ENCODE measurements around the gene SAMD8. TPM values are rescaled to one million over a fixed set of nuclear protein-coding genes. Genes with fewer than 3 reads are reported as not detected.

Gene SAMD8
- total and polyA plus RNA-seq, 10 of the 15 experiments (the other 5 are each of a cell fraction or from before 2014, with no cell fraction given) = 2.8 to 26.0 (median 9.3) TPM

DNA sequence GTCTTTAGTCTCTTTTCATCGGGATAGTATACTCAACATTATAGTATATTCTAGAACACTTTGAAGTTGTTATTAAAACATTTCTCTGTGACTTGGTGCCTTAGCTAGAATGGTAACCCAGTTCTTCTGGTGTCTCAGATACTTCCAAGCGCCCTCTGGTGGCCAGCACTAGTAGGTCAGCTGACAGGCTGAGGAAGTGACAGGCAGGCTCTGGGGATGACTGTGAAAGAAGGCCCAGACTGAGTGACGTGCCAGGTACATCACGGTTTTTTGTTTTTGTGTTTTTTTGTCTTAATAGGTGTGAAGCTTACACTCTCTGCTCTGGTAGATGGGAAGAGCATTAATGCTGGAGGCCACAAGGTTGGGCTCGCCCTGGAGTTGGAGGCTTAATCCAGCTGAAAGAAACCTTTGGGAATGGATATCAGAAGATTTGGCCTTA, 119.2 kb downstream of the SAMD8 start (continued):
- TF ChIP-seq, protein P1, sequence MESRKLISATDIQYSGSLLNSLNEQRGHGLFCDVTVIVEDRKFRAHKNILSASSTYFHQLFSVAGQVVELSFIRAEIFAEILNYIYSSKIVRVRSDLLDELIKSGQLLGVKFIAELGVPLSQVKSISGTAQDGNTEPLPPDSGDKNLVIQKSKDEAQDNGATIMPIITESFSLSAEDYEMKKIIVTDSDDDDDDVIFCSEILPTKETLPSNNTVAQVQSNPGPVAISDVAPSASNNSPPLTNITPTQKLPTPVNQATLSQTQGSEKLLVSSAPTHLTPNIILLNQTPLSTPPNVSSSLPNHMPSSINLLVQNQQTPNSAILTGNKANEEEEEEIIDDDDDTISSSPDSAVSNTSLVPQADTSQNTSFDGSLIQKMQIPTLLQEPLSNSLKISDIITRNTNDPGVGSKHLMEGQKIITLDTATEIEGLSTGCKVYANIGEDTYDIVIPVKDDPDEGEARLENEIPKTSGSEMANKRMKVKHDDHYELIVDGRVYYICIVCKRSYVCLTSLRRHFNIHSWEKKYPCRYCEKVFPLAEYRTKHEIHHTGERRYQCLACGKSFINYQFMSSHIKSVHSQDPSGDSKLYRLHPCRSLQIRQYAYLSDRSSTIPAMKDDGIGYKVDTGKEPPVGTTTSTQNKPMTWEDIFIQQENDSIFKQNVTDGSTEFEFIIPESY (IDR thresholded peaks at IDR 0.05) = no peak
- TF ChIP-seq CHD4 (IDR thresholded peaks at IDR 0.05) = no peak
- no peak for TF ChIP-seq CEBPB (IDR thresholded peaks at IDR 0.05; ENCODE audit: borderline replicate concordance in 1 of 2, low read depth in 2 of 2, low read length in 2 of 2)
- peak; percentile 80 for TF ChIP-seq SMC3 (IDR thresholded peaks at IDR 0.05; ENCODE audit: borderline replicate concordance, low read length)
- TF ChIP-seq YY1 (IDR thresholded peaks at IDR 0.05; ENCODE audit: low read depth, low read length) = peak; percentile 68
- TF ChIP-seq MYB (IDR thresholded peaks at IDR 0.05; ENCODE audit: borderline replicate concordance, low read depth, low read length) = no peak
- TF ChIP-seq RFX5 (IDR thresholded peaks at IDR 0.05; ENCODE audit: low read depth, low read length) = no peak
- TF ChIP-seq, protein P2, sequence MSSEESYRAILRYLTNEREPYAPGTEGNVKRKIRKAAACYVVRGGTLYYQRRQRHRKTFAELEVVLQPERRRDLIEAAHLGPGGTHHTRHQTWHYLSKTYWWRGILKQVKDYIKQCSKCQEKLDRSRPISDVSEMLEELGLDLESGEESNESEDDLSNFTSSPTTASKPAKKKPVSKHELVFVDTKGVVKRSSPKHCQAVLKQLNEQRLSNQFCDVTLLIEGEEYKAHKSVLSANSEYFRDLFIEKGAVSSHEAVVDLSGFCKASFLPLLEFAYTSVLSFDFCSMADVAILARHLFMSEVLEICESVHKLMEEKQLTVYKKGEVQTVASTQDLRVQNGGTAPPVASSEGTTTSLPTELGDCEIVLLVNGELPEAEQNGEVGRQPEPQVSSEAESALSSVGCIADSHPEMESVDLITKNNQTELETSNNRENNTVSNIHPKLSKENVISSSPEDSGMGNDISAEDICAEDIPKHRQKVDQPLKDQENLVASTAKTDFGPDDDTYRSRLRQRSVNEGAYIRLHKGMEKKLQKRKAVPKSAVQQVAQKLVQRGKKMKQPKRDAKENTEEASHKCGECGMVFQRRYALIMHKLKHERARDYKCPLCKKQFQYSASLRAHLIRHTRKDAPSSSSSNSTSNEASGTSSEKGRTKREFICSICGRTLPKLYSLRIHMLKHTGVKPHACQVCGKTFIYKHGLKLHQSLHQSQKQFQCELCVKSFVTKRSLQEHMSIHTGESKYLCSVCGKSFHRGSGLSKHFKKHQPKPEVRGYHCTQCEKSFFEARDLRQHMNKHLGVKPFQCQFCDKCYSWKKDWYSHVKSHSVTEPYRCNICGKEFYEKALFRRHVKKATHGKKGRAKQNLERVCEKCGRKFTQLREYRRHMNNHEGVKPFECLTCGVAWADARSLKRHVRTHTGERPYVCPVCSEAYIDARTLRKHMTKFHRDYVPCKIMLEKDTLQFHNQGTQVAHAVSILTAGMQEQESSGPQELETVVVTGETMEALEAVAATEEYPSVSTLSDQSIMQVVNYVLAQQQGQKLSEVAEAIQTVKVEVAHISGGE (CRISPR knock-in tag; IDR thresholded peaks at IDR 0.05) = no peak
- TF ChIP-seq SPI1 (IDR thresholded peaks at IDR 0.05; ENCODE audit: borderline replicate concordance, insufficient read depth, low read depth, low read length) = peak; percentile 81; the same call in 1 of the 2 replicates
- TF ChIP-seq SP1 (IDR thresholded peaks at IDR 0.05; ENCODE audit: low read depth, low read length) = no peak
- TF ChIP-seq GATAD2B (conservative IDR thresholded peaks at IDR 0.05; ENCODE audit: low read depth) = no peak
- peak; percentile 93 for TF ChIP-seq HDGF (IDR thresholded peaks at IDR 0.05)
- TF ChIP-seq ZSCAN29 (IDR thresholded peaks at IDR 0.05) = no peak
- TF ChIP-seq, protein P3, sequence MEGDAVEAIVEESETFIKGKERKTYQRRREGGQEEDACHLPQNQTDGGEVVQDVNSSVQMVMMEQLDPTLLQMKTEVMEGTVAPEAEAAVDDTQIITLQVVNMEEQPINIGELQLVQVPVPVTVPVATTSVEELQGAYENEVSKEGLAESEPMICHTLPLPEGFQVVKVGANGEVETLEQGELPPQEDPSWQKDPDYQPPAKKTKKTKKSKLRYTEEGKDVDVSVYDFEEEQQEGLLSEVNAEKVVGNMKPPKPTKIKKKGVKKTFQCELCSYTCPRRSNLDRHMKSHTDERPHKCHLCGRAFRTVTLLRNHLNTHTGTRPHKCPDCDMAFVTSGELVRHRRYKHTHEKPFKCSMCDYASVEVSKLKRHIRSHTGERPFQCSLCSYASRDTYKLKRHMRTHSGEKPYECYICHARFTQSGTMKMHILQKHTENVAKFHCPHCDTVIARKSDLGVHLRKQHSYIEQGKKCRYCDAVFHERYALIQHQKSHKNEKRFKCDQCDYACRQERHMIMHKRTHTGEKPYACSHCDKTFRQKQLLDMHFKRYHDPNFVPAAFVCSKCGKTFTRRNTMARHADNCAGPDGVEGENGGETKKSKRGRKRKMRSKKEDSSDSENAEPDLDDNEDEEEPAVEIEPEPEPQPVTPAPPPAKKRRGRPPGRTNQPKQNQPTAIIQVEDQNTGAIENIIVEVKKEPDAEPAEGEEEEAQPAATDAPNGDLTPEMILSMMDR (IDR thresholded peaks at IDR 0.05 in 2 of 3, conservative IDR thresholded peaks at IDR 0.05 in 1 of 3; ENCODE audit: control insufficient read depth in 2 of 3, extremely low read depth in 1 of 3, insufficient read depth in 1 of 3, low read depth in 3 of 3, low read length in 3 of 3) = peak; percentile 93 to 97 (median 95); a peak in 5 of 6 replicates
- TF ChIP-seq, protein P4, sequence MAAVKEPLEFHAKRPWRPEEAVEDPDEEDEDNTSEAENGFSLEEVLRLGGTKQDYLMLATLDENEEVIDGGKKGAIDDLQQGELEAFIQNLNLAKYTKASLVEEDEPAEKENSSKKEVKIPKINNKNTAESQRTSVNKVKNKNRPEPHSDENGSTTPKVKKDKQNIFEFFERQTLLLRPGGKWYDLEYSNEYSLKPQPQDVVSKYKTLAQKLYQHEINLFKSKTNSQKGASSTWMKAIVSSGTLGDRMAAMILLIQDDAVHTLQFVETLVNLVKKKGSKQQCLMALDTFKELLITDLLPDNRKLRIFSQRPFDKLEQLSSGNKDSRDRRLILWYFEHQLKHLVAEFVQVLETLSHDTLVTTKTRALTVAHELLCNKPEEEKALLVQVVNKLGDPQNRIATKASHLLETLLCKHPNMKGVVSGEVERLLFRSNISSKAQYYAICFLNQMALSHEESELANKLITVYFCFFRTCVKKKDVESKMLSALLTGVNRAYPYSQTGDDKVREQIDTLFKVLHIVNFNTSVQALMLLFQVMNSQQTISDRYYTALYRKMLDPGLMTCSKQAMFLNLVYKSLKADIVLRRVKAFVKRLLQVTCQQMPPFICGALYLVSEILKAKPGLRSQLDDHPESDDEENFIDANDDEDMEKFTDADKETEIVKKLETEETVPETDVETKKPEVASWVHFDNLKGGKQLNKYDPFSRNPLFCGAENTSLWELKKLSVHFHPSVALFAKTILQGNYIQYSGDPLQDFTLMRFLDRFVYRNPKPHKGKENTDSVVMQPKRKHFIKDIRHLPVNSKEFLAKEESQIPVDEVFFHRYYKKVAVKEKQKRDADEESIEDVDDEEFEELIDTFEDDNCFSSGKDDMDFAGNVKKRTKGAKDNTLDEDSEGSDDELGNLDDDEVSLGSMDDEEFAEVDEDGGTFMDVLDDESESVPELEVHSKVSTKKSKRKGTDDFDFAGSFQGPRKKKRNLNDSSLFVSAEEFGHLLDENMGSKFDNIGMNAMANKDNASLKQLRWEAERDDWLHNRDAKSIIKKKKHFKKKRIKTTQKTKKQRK (IDR thresholded peaks at IDR 0.05; ENCODE audit: low read depth, low read length) = no peak
- TF ChIP-seq, protein P5, sequence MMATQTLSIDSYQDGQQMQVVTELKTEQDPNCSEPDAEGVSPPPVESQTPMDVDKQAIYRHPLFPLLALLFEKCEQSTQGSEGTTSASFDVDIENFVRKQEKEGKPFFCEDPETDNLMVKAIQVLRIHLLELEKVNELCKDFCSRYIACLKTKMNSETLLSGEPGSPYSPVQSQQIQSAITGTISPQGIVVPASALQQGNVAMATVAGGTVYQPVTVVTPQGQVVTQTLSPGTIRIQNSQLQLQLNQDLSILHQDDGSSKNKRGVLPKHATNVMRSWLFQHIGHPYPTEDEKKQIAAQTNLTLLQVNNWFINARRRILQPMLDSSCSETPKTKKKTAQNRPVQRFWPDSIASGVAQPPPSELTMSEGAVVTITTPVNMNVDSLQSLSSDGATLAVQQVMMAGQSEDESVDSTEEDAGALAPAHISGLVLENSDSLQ (IDR thresholded peaks at IDR 0.05) = peak; percentile 97
- no peak for TF ChIP-seq MEF2A (IDR thresholded peaks at IDR 0.05; ENCODE audit: insufficient read depth, low read depth, low read length)

Measured in GM12878 (cell line).